ENCODE results near the gene NAGK. TPM values are rescaled to one million over a fixed set of nuclear protein-coding genes. Genes with fewer than 3 reads are reported as not detected.
"Not testable (repeated sequence)": the region's sequence is repeated elsewhere in the genome, so short reads cannot be mapped to it uniquely, and the experiment has no call there.

NAGK gene
- total and polyA plus RNA-seq, 2 donors = 93.2 to 206 TPM

GRCh38 chr2:71074893-71075395 is 6.5 kb downstream of the NAGK start:
- peaks cover 55 to 61% of the 10 kb centered on the region in 2 donors for H3K36me3 ChIP-seq (ENCODE audit: control insufficient read depth in 2 of 2, insufficient read depth in 2 of 2, low read length in 1 of 2)
- DNase-seq (ENCODE audit: low read depth in 6 of 9, low spot score in 9 of 9) = no peak
- 99% methylated on average over 2 of the region's 2 CpGs for WGBS
- no peaks in the 10 kb centered on the region for H3K27me3 ChIP-seq (ENCODE audit: control insufficient read depth in 2 of 2, insufficient read depth in 1 of 2, low read length in 1 of 2)
- H3K27ac ChIP-seq (ENCODE audit: low read depth in 1 of 2, low read length in 1 of 2) = no peak overlapping the region
- H3K4me3 ChIP-seq (ENCODE audit: low read length in 2 of 2) = no peak overlapping the region
- peaks cover 3 to 23% of the 10 kb centered on the region in 2 donors for H3K4me1 ChIP-seq (ENCODE audit: control insufficient read depth in 2 of 2, insufficient read depth in 2 of 2, low read length in 2 of 2)
- H3K9me3 ChIP-seq (ENCODE audit: control insufficient read depth in 2 of 2, insufficient read depth in 1 of 2, low read length in 1 of 2) = no peaks in the 10 kb centered on the region

GRCh38 chr2:71078624-71079023 is 10.2 kb downstream of the NAGK start:
- WGBS = 94% methylated on average over 3 of the region's 3 CpGs
- DNase-seq (ENCODE audit: low read depth in 6 of 9, low spot score in 9 of 9) = no peak
- H3K4me1 ChIP-seq (ENCODE audit: control insufficient read depth in 2 of 2, insufficient read depth in 2 of 2, low read length in 2 of 2) = no peaks in the 10 kb centered on the region
- no peaks in the 10 kb centered on the region for H3K27me3 ChIP-seq (ENCODE audit: control insufficient read depth in 2 of 2, insufficient read depth in 1 of 2, low read length in 1 of 2)
- H3K27ac ChIP-seq (ENCODE audit: low read depth in 1 of 2, low read length in 1 of 2) = no peak overlapping the region
- H3K36me3 ChIP-seq (ENCODE audit: control insufficient read depth in 2 of 2, insufficient read depth in 2 of 2, low read length in 1 of 2) = peaks cover 34 to 48% of the 10 kb centered on the region in 2 donors
- H3K4me3 ChIP-seq (ENCODE audit: low read length in 2 of 2) = no peak overlapping the region
- H3K9me3 ChIP-seq (ENCODE audit: control insufficient read depth in 2 of 2, insufficient read depth in 1 of 2, low read length in 1 of 2) = no peaks in the 10 kb centered on the region

GRCh38 chr2:71082402-71083252 is 14.2 kb downstream of the NAGK start:
- no peak overlapping the region for H3K4me3 ChIP-seq (ENCODE audit: low read length in 2 of 2)

GRCh38 chr2:71083297-71083696 is 14.8 kb downstream of the NAGK start:
- not testable (repeated sequence) for H3K27ac ChIP-seq (ENCODE audit: low read depth in 1 of 2, low read length in 1 of 2); H3K27me3 ChIP-seq (ENCODE audit: control insufficient read depth in 2 of 2, insufficient read depth in 1 of 2, low read length in 1 of 2); H3K36me3 ChIP-seq (ENCODE audit: control insufficient read depth in 2 of 2, insufficient read depth in 2 of 2, low read length in 1 of 2); DNase-seq (ENCODE audit: low read depth in 6 of 9, low spot score in 9 of 9); H3K9me3 ChIP-seq (ENCODE audit: control insufficient read depth in 2 of 2, insufficient read depth in 1 of 2, low read length in 1 of 2); H3K4me1 ChIP-seq (ENCODE audit: control insufficient read depth in 2 of 2, insufficient read depth in 2 of 2, low read length in 2 of 2); H3K4me3 ChIP-seq (ENCODE audit: low read length in 2 of 2)
- no CpG with 5 or more reads among the region's 3 CpGs for WGBS

More at GRCh38 chr2:71082402-71083252, 14.2 kb downstream of the NAGK start:
- H3K27me3 ChIP-seq (ENCODE audit: control insufficient read depth in 2 of 2, insufficient read depth in 1 of 2, low read length in 1 of 2) = no peaks in the 10 kb centered on the region
- no peak for DNase-seq (ENCODE audit: low read depth in 6 of 9, low spot score in 9 of 9)
- H3K4me1 ChIP-seq (ENCODE audit: control insufficient read depth in 2 of 2, insufficient read depth in 2 of 2, low read length in 2 of 2) = peaks cover 3% of the 10 kb centered on the region in 2 donors
- peaks cover 12 to 14% of the 10 kb centered on the region in 2 donors for H3K36me3 ChIP-seq (ENCODE audit: control insufficient read depth in 2 of 2, insufficient read depth in 2 of 2, low read length in 1 of 2)
- 96% methylated on average over 5 of the region's 5 CpGs for WGBS
- no peaks in the 10 kb centered on the region for H3K9me3 ChIP-seq (ENCODE audit: control insufficient read depth in 2 of 2, insufficient read depth in 1 of 2, low read length in 1 of 2)
- H3K27ac ChIP-seq (ENCODE audit: low read depth in 1 of 2, low read length in 1 of 2) = no peak overlapping the region

GRCh38 chr2:71083752-71084312 is 15.4 kb downstream of the NAGK start:
- DNase-seq (ENCODE audit: low read depth in 6 of 9, low spot score in 9 of 9); H3K9me3 ChIP-seq (ENCODE audit: control insufficient read depth in 2 of 2, insufficient read depth in 1 of 2, low read length in 1 of 2); H3K36me3 ChIP-seq (ENCODE audit: control insufficient read depth in 2 of 2, insufficient read depth in 2 of 2, low read length in 1 of 2); H3K27me3 ChIP-seq (ENCODE audit: control insufficient read depth in 2 of 2, insufficient read depth in 1 of 2, low read length in 1 of 2); H3K4me3 ChIP-seq (ENCODE audit: low read length in 2 of 2); H3K4me1 ChIP-seq (ENCODE audit: control insufficient read depth in 2 of 2, insufficient read depth in 2 of 2, low read length in 2 of 2): not testable (repeated sequence)
- peak overlapping the region in 1 of 2 donors; percentile 31 for H3K27ac ChIP-seq (ENCODE audit: low read depth in 1 of 2, low read length in 1 of 2)
- WGBS = 55% methylated on average over 10 of the region's 13 CpGs

- not testable (repeated sequence) for H3K4me1 ChIP-seq (ENCODE audit: control insufficient read depth in 2 of 2, insufficient read depth in 2 of 2, low read length in 2 of 2); H3K4me3 ChIP-seq (ENCODE audit: low read length in 2 of 2); DNase-seq (ENCODE audit: low read depth in 6 of 9, low spot score in 9 of 9); H3K27me3 ChIP-seq (ENCODE audit: control insufficient read depth in 2 of 2, insufficient read depth in 1 of 2, low read length in 1 of 2); H3K36me3 ChIP-seq (ENCODE audit: control insufficient read depth in 2 of 2, insufficient read depth in 2 of 2, low read length in 1 of 2); H3K27ac ChIP-seq (ENCODE audit: low read depth in 1 of 2, low read length in 1 of 2); H3K9me3 ChIP-seq (ENCODE audit: control insufficient read depth in 2 of 2, insufficient read depth in 1 of 2, low read length in 1 of 2)
- 94% methylated on average over 9 of the region's 9 CpGs for WGBS
Observed at GRCh38 chr2:71085325-71086003, 17.0 kb downstream of the NAGK start.

GRCh38 chr2:71089475-71089874 is 21.0 kb downstream of the NAGK start:
- H3K4me1 ChIP-seq (ENCODE audit: control insufficient read depth in 2 of 2, insufficient read depth in 2 of 2, low read length in 2 of 2); H3K27ac ChIP-seq (ENCODE audit: low read depth in 1 of 2, low read length in 1 of 2); H3K27me3 ChIP-seq (ENCODE audit: control insufficient read depth in 2 of 2, insufficient read depth in 1 of 2, low read length in 1 of 2); DNase-seq (ENCODE audit: low read depth in 6 of 9, low spot score in 9 of 9); H3K4me3 ChIP-seq (ENCODE audit: low read length in 2 of 2); H3K9me3 ChIP-seq (ENCODE audit: control insufficient read depth in 2 of 2, insufficient read depth in 1 of 2, low read length in 1 of 2); H3K36me3 ChIP-seq (ENCODE audit: control insufficient read depth in 2 of 2, insufficient read depth in 2 of 2, low read length in 1 of 2): not testable (repeated sequence)
- 90% methylated on average over 14 of the region's 14 CpGs for WGBS

GRCh38 chr2:71091808-71092207 is 23.4 kb downstream of the NAGK start:
- H3K4me3 ChIP-seq (ENCODE audit: low read length in 2 of 2); H3K27me3 ChIP-seq (ENCODE audit: control insufficient read depth in 2 of 2, insufficient read depth in 1 of 2, low read length in 1 of 2): not testable (repeated sequence)

More at GRCh38 chr2:71091808-71092207, 23.4 kb downstream of the NAGK start:
- not testable (repeated sequence) for H3K36me3 ChIP-seq (ENCODE audit: control insufficient read depth in 2 of 2, insufficient read depth in 2 of 2, low read length in 1 of 2); H3K4me1 ChIP-seq (ENCODE audit: control insufficient read depth in 2 of 2, insufficient read depth in 2 of 2, low read length in 2 of 2); DNase-seq (ENCODE audit: low read depth in 6 of 9, low spot score in 9 of 9); H3K9me3 ChIP-seq (ENCODE audit: control insufficient read depth in 2 of 2, insufficient read depth in 1 of 2, low read length in 1 of 2); H3K27ac ChIP-seq (ENCODE audit: low read depth in 1 of 2, low read length in 1 of 2)
- 98% methylated on average over 9 of the region's 9 CpGs for WGBS
